GM12892 (cell line): Measurements from ENCODE around the gene STOM.

Experiments
- POLR2A ChIP-seq: IDR thresholded peaks from 2 replicates; pipeline ENCODE4 v1.6.1; 2011; ENCODE audit warnings: low read depth, low read length, control low read depth
- POLR2AphosphoS5 ChIP-seq: IDR thresholded peaks from 2 replicates; pipeline ENCODE4 v1.6.1; 2011; ENCODE audit warnings: low read depth, low read length, control low read depth
- TAF1 ChIP-seq: IDR thresholded peaks from 2 replicates; pipeline ENCODE4 v1.6.1; 2011; ENCODE audit warnings: low read depth, mild to moderate bottlenecking, control low read depth, low read length, borderline replicate concordance

GRCh38 chr9:121298016-121298538 is 72.0 kb downstream of the STOM start:
- no peak for TF ChIP-seq POLR2A
- TF ChIP-seq POLR2AphosphoS5 = no peak
- no peak for TF ChIP-seq TAF1
